Daoy (cell line): ENCODE data around the gene GABPB2. TPM values are rescaled to one million over a fixed set of nuclear protein-coding genes. Genes with fewer than 3 reads are reported as not detected.

Experiments
- DNase-seq: peaks from one replicate; pipeline ENCODE4 v3.0.0-alpha.2; 2015; ENCODE audit warnings: low read depth
- total RNA-seq: library from RNA; depleted of rRNA; stranded (reverse); fragments of >200 nt; shearing (Covaris generic); gene quantifications from 2 replicates; pipeline ENCODE4 v1.2.3, GENCODE V29; 2014

GABPB2 gene
- total RNA-seq, 1 experiment from 2014 or later: 3.5 TPM

- no peak for DNase-seq
These were observed 62.7 kb downstream of the GABPB2 start for GRCh38 chr1:151133018-151133806.

- DNase-seq: no peak
These were observed 63.8 kb downstream of the GABPB2 start for GRCh38 chr1:151134396-151134795.

GRCh38 chr1:151134991-151135390 lies 64.4 kb downstream of the GABPB2 start:
- no peak for DNase-seq

GRCh38 chr1:151135433-151136385 lies 65.1 kb downstream of the GABPB2 start:
- DNase-seq: no peak

GRCh38 chr1:151137789-151138188 lies 67.2 kb downstream of the GABPB2 start:
- no peak for DNase-seq

GRCh38 chr1:151142411-151143056 lies 72.0 kb downstream of the GABPB2 start:
- no peak for DNase-seq

DNA sequence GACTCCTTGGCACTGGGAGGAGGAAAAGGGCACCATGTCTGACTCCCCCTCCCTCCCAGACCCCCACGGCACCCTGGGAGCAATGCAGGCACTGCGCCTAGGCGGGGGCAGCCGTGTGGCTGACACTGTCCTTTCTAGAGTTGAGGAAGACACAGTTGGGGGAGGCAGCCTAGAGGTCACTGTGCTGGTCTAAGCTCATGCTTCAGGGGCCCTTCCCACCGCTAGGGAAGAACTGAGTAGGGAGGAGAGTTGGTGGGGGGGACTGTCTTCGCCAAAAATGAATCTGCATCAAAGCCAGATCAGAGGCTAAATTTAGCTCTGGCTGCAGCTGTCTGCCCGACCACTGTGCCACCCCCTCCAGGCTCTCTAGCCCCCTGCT lies 72.5 kb downstream of the GABPB2 start:
- no peak for DNase-seq

- no peak for DNase-seq
These were observed 73.4 kb downstream of the GABPB2 start for GRCh38 chr1:151143986-151144385.

DNA sequence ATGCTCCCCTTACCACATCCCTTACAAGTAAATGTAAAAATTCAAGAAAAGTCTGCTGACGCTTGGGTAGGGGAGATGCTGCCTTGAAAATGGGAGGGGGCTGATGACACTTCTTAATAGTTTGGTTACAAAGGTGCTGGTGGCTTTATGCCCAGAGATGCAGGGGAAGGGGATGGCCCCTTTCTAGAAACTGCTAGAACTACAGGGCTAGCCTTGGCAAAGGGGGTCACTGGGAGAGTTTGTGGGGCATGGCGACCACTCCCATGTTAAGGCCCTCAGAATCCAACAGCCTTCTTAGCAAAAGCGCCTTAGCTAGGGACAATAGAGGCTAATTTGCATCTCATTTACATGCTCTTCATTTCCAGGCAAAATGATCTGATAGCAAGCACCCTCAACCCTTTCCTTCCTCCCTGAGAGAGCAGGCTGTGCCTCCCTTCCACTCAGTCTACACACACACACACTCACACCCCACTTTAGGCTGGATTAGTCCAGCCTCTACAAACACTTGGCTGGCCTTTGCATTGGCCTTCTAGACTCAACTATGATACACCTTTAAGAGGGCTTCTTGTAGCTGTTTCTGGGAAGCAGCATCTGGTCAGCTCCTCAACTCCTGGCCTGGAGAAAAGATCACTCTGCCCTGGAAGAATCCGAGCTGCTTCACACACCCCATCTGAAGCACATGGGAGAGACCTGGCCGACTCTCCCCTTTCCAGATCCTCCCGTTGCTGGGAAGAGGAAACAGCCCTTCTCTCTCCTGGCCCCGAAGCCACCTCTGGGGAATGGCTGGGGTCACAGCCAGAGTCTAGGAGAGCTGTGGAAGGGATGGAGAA lies 74.1 kb downstream of the GABPB2 start:
- DNase-seq: no peak

GRCh38 chr1:151145304-151146071 lies 74.9 kb downstream of the GABPB2 start:
- no peak for DNase-seq

DNA sequence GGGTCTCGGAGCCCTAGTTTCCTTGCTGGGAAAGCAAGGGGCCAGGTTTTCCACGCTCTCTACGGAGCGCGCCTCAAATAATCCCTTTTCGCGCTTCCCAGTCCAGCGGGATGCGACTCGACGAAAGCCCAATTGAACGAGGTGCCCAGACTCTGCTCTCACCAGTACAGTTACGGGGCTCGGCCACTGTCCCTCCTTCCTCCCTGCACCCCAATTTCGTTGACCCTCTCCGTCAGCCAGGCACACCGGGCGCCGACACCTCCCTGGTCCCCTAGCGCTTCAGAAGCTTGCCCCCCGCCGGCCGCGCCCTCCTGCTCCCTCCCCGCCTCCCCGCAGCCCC lies 75.5 kb downstream of the GABPB2 start:
- no peak for DNase-seq

DNA sequence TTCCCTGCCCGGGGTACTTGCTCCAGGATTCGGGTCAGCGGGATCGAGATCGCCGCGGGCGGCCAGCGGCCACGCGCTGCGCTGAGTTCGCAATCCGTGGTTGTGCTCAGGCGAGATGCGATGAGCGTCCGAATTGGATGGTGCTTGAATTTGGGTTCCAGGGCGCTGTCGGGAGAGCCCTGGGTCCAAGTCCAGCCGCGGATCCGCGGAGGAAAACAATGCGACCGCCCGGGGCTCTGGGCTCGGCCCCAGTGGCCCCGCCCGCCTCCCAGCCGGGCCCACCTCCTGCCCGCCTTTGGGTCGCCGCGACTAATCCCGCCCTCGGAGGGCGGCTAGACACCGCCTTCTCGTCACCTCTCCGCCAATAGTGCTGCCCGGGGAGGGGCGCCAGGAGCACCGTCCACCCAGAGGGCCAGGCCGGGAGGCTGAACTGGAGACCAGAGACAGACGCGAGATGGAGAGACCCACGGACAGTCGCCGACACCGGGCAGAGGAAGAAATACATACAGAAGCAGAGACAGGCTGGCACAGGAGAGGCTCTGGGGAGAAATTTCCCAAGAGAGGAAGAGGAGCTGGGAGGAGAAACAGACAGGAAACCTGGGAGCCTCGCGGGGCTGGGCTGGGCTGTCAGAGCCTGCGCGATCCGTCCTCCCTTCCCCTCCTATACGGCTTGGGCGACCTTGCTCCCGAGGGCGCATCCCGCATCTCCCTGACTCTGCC lies 76.0 kb downstream of the GABPB2 start, which contains the start of gene SEMA6C:
SEMA6C (minus strand) TSS at position 220 of the 720 bp plus-strand sequence. CDS start 4,010 bp downstream, outside the sequence.
- peak; percentile 96 for DNase-seq

- DNase-seq: no peak
These were observed 76.6 kb downstream of the GABPB2 start for GRCh38 chr1:151147132-151147503.

- DNase-seq: no peak
These were observed 77.1 kb downstream of the GABPB2 start for GRCh38 chr1:151147665-151148064.

DNA sequence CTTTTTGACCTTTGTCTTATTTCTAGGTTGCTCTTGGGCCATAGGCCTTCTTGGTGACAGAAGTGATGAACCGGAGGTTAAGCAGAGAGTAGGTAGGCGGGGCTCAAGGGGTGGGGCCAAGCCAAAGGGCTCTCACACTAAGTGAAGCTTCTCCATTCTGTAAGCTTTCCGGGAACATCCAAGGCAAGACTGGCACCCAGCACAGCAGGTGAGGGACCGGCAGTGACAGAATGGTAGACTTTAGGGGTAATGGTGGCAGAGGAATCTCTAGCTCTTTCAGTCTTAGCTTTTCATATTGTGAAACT lies 85.9 kb downstream of the GABPB2 start, which contains the start of gene TNFAIP8L2:
TNFAIP8L2 (plus strand) TSS at position 135 of the 305 bp plus-strand sequence. CDS start 2,049 bp downstream, outside the sequence.
- no peak for DNase-seq

- no peak for DNase-seq
These were observed 86.5 kb downstream of the GABPB2 start for GRCh38 chr1:151157067-151157531.

DNA sequence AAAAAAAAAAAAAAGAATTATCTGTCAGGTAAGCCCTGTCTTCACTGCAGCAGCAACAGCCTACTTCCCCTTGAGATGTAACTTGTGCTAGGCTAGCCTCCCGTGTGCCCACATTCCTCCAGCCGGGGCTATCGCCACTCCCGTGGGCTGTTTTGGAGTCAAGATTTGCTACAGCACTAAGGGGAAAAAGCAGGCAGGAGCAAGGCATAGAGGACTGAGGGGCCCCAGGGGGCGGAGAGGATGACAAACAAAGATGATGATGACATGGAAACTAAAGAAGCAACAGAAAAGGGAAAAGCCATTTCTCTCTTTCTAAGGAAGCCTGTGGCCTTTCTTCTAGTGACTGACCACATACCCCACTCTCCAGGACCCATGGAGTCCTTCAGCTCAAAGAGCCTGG lies 87.8 kb downstream of the GABPB2 start:
- DNase-seq: no peak

DNA sequence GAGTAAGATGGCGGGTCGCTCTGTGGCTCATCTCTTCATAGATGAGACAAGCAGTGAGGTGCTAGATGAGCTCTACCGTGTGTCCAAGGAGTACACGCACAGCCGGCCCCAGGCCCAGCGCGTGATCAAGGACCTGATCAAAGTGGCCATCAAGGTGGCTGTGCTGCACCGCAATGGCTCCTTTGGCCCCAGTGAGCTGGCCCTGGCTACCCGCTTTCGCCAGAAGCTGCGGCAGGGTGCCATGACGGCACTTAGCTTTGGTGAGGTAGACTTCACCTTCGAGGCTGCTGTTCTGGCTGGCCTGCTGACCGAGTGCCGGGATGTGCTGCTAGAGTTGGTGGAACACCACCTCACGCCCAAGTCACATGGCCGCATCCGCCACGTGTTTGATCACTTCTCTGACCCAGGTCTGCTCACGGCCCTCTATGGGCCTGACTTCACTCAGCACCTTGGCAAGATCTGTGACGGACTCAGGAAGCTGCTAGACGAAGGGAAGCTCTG lies 88.2 kb downstream of the GABPB2 start:
- DNase-seq: no peak

- DNase-seq: no peak
These were observed 88.8 kb downstream of the GABPB2 start for GRCh38 chr1:151159373-151159772.
